Caco-2 (cell line): ENCODE data around the gene KLF6. TPM values are rescaled to one million over a fixed set of nuclear protein-coding genes. Genes with fewer than 3 reads are reported as not detected.

Experiments
- BruUV-seq: library from RNA; stranded (reverse); fragments of 400-500 nt; replicated peaks from 2 replicates; lab custom pipeline; 2021; lab: Mats Ljungman, UMichigan
- CTCF ChIA-PET: fragments of 300-600 bp; sonication (Branson Sonifier 250); formaldehyde crosslinking; loops from one replicate; lab custom pipeline; 2022; ENCODE audit warnings: antibody characterized with exemption; lab: Charles Lee
- POLR2A ChIA-PET: fragments of 300-600 bp; sonication (Branson Sonifier 250); formaldehyde crosslinking; loops from one replicate; lab custom pipeline; 2022; ENCODE audit warnings: antibody characterized with exemption; lab: Charles Lee
- DNase-seq, 2 experiments: peaks; one replicate each; pipeline versions ENCODE4 v3.0.0 to v3.0.0-alpha.2; 2020 to 2022
- H3K27me3 ChIP-seq: replicated peaks from 2 replicates; pipeline ENCODE4 v1.6.0; 2011; ENCODE audit warnings: low read length; ENCODE audit not compliant: control insufficient read depth, insufficient read depth
- H3K36me3 ChIP-seq: 2 replicates; pipeline ENCODE4 v1.5.1; 2011; ENCODE audit warnings: low read length; ENCODE audit not compliant: control insufficient read depth, insufficient read depth
- H3K4me1 ChIP-seq: fragments of 250-450 bp; sonication (Bioruptor Pico); 2 replicates; pipeline ENCODE4 v1.5.1; 2020; ENCODE audit warnings: mild to moderate bottlenecking
- H3K4me3 ChIP-seq: 2 replicates; pipeline ENCODE4 v1.5.1; 2011; ENCODE audit warnings: low read depth, mild to moderate bottlenecking, control low read depth, low read length
- H3K9me3 ChIP-seq: fragments of 250-450 bp; sonication (Bioruptor Pico); 2 replicates; pipeline ENCODE4 v1.5.1; 2020; ENCODE audit warnings: mild to moderate bottlenecking, moderate library complexity
- H3K27ac Mint-ChIP-seq: one replicate; pipeline ENCODE4 v1.8.0; 2022; ENCODE audit warnings: mixed read lengths; ENCODE audit not compliant: unreplicated experiment
- H3K27me3 Mint-ChIP-seq: one replicate; pipeline ENCODE4 v1.8.0; 2022; ENCODE audit warnings: mixed read lengths; ENCODE audit not compliant: insufficient read depth, unreplicated experiment
- H3K36me3 Mint-ChIP-seq: one replicate; pipeline ENCODE4 v1.8.0; 2022; ENCODE audit warnings: mild to moderate bottlenecking, mixed read lengths; ENCODE audit not compliant: insufficient read depth, unreplicated experiment
- H3K4me1 Mint-ChIP-seq: one replicate; pipeline ENCODE4 v1.8.0; 2022; ENCODE audit warnings: low read depth, mixed read lengths; ENCODE audit not compliant: unreplicated experiment
- H3K4me3 Mint-ChIP-seq: one replicate; pipeline ENCODE4 v1.8.0; 2022; ENCODE audit warnings: mild to moderate bottlenecking, moderate library complexity, mixed read lengths; ENCODE audit not compliant: unreplicated experiment
- H3K9me3 Mint-ChIP-seq: one replicate; pipeline ENCODE4 v1.8.0; 2022; ENCODE audit warnings: mixed read lengths; ENCODE audit not compliant: unreplicated experiment
- intact Hi-C: fragments of 100-400 bp; cut with micrococcal nuclease; formaldehyde crosslinking; loops from one replicate; pipeline ENCODE4 v1.10.0; 2022; ENCODE audit not compliant: unreplicated experiment
- total RNA-seq: library from RNA; stranded (reverse); gene quantifications from 2 replicates; pipeline ENCODE4 v1.2.3, GENCODE V29; 2022
- TF ChIP-seq, protein P1 (sequence below), 2 experiments: fragments of 200-600 bp in 1 of 2; IDR thresholded peaks; 1 replicate in 1 of 2; 2 replicates in 1 of 2; pipeline versions ENCODE4 v1.5.1 to v1.8.0; 2011 to 2022; ENCODE audit warnings: antibody characterized with exemption in 1 of 2, control low read depth in 1 of 2, inconsistent platforms in 1 of 2, low read depth in 1 of 2, low read length in 1 of 2, mild to moderate bottlenecking in 1 of 2, moderate library complexity in 1 of 2; ENCODE audit not compliant: insufficient read depth in 1 of 2, severe bottlenecking in 1 of 2, unreplicated experiment in 1 of 2

Gene KLF6
- total RNA-seq, 1 experiment from 2014 or later, result 84.5 TPM

DNA sequence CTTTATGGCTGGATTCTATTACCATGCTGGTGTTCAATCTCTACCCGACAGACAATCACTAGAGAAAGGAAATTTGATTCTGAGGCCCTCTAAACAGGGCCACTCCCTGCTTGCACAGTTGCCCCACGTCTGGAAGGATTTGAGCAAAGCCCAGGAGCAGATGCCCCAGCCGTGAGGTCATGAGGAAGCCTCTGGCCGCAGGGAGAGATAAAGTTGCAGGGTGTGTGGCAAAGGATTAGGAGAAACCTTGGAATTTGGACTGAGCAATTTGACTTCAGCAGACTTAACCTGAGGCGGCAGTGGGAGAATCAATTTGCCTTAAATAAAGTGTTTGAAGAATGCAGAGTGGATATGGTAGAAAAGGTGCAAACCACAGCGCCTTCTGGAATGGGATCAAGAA lies 40.2 kb upstream of the KLF6 start:
- Histone ChIP-seq H3K4me3 (no peak overlapping the region), H3K27me3 (no peaks in the 10 kb centered on the region), H3K9me3 (no peaks in the 10 kb centered on the region), H3K36me3 (no peaks in the 10 kb centered on the region), H3K4me1 (peaks cover 81% of the 10 kb centered on the region)
- H3K9me3 Mint-ChIP-seq, result no peaks in the 10 kb centered on the region
- POLR2A ChIA-PET, result interaction anchor here (0.9 to 1.9 kb wide), 3 partner anchors 15 to 40 kb away, joined by 3 to 4 read pairs (median 3); partner anchors contain the start of gene KLF6
- H3K36me3 Mint-ChIP-seq, result peaks cover 8% of the 10 kb centered on the region
- intact Hi-C loops, result loop anchor here (1.0 to 2.0 kb wide), 8 partner anchors 15 to 84 kb away; partner anchors contain the start of gene KLF6
- H3K4me1 Mint-ChIP-seq, result peaks cover 85% of the 10 kb centered on the region
- H3K27me3 Mint-ChIP-seq, result no peaks in the 10 kb centered on the region
- CTCF ChIA-PET, result no interaction called here
- peak; percentile 95 to 98 for DNase-seq
- no TSS peak for BruUV-seq
- peak overlapping the region; percentile 94 for H3K27ac Mint-ChIP-seq
- TF ChIP-seq, protein P1, sequence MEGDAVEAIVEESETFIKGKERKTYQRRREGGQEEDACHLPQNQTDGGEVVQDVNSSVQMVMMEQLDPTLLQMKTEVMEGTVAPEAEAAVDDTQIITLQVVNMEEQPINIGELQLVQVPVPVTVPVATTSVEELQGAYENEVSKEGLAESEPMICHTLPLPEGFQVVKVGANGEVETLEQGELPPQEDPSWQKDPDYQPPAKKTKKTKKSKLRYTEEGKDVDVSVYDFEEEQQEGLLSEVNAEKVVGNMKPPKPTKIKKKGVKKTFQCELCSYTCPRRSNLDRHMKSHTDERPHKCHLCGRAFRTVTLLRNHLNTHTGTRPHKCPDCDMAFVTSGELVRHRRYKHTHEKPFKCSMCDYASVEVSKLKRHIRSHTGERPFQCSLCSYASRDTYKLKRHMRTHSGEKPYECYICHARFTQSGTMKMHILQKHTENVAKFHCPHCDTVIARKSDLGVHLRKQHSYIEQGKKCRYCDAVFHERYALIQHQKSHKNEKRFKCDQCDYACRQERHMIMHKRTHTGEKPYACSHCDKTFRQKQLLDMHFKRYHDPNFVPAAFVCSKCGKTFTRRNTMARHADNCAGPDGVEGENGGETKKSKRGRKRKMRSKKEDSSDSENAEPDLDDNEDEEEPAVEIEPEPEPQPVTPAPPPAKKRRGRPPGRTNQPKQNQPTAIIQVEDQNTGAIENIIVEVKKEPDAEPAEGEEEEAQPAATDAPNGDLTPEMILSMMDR (IDR thresholded peaks at IDR 0.05; ENCODE audit: insufficient read depth in 1 of 2, low read depth in 1 of 2, low read length in 1 of 2, severe bottlenecking in 1 of 2, unreplicated experiment in 1 of 2), result no peak
- peak overlapping the region; percentile 52 for H3K4me3 Mint-ChIP-seq

DNA sequence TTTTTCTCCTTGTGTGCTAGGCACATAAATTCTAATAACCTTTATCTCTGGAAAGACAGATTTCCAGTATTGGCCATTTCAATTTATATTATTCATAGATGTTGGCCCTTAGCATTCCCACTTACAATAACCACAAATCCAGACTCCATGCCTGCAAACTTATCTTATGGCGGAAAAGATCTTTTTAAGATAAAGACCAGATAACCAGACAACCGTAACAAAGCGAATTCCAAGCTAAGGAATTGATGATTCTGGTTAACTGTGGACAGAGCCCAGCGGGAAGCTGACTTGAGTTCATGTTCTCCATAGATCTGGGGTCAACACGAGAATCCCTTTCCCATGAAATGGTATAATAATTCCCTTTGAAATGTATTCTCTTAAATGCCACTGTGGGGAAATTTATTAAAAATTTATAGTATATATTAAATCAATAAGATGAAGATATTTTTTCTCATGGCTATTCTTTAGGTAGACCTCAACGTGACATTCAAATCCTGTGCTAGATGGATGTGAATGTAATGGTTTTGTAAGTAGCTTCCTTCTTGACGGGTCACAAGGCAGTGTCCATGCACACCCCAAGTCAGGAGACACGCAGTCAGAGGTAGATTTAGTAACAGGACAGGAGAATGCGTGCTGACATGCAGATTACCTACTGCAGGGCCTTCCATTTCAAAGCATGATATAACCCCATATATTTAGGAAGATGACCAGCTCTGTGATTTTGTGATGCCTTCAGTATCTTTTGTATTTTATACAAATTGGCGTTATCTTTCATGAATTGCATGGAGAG lies 37.7 kb upstream of the KLF6 start:
- H3K36me3 ChIP-seq, result no peaks in the 10 kb centered on the region
- POLR2A ChIA-PET, result interaction anchor here (1.1 kb wide), 1 partner anchor 12 kb away, joined by 5 read pairs; no protein-coding TSS in a partner anchor
- no peaks in the 10 kb centered on the region for H3K27me3 ChIP-seq
- TF ChIP-seq, protein P1 (IDR thresholded peaks at IDR 0.05; ENCODE audit: insufficient read depth in 1 of 2, low read depth in 1 of 2, low read length in 1 of 2, severe bottlenecking in 1 of 2, unreplicated experiment in 1 of 2), result no peak
- no peaks in the 10 kb centered on the region for H3K9me3 ChIP-seq
- H3K27ac Mint-ChIP-seq, result peak overlapping the region; percentile 94
- CTCF ChIA-PET, result no interaction called here
- H3K9me3 Mint-ChIP-seq, result peaks cover 3% of the 10 kb centered on the region
- peaks cover 62% of the 10 kb centered on the region for H3K4me1 ChIP-seq
- no peak overlapping the region for H3K4me3 ChIP-seq
- BruUV-seq, result no TSS peak
- no peaks in the 10 kb centered on the region for H3K27me3 Mint-ChIP-seq
- no peak overlapping the region for H3K4me3 Mint-ChIP-seq
- intact Hi-C loops, result no loop called here
- H3K4me1 Mint-ChIP-seq, result peaks cover 63% of the 10 kb centered on the region
- no peak for DNase-seq
- peaks cover 8% of the 10 kb centered on the region for H3K36me3 Mint-ChIP-seq

DNA sequence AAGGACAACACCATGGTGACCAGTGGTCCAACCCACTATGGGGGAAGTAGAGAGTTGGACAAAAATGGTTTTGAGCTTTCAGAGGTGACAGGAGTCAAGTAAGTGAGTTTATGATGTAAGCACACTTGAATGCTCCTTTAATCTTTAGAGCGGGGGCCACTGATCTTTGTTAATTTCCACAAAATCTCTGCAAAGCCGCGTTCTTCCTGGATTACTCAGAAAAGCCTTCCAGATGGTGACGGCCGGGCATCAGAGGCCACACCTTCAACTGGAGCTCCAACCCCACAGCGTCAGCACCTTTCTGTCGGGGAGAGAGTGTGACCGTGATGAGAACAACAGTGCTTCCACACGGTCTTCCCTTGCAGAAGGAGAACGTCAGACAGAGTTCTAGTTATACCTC lies 35.2 kb upstream of the KLF6 start:
- Histone ChIP-seq H3K27me3 (no peaks in the 10 kb centered on the region), H3K36me3 (no peaks in the 10 kb centered on the region), H3K4me1 (peaks cover 49% of the 10 kb centered on the region), H3K9me3 (no peaks in the 10 kb centered on the region; the same call in 1 of the 2 replicates), H3K4me3 (no peak overlapping the region)
- POLR2A ChIA-PET, result interaction anchor here (0.8 to 1.5 kb wide), 2 partner anchors 10 to 32 kb away, joined by 3 to 6 read pairs; no protein-coding TSS in a partner anchor
- peaks cover 53% of the 10 kb centered on the region for H3K4me1 Mint-ChIP-seq
- no TSS peak for BruUV-seq
- intact Hi-C loops, result no loop called here
- no peaks in the 10 kb centered on the region for H3K27me3 Mint-ChIP-seq
- no peaks in the 10 kb centered on the region for H3K36me3 Mint-ChIP-seq
- DNase-seq, result no peak
- TF ChIP-seq, protein P1 (IDR thresholded peaks at IDR 0.05; ENCODE audit: insufficient read depth in 1 of 2, low read depth in 1 of 2, low read length in 1 of 2, severe bottlenecking in 1 of 2, unreplicated experiment in 1 of 2), result no peak
- H3K4me3 Mint-ChIP-seq, result no peak overlapping the region
- H3K27ac Mint-ChIP-seq, result peak overlapping the region; percentile 61
- H3K9me3 Mint-ChIP-seq, result peaks cover 6% of the 10 kb centered on the region
- CTCF ChIA-PET, result no interaction called here
